NCI-H1436 treated with DMSO at 0.1 percent for 48 hours (cell line): ENCODE data around the gene AHI1.
"Not testable (repeated sequence)": the region's sequence is repeated elsewhere in the genome, so short reads cannot be mapped to it uniquely, and the experiment has no call there.

Source experiments
- DNase-seq: peaks from one replicate; lab custom pipeline; 2025; lab: John Stamatoyannopoulos, UW

Gene AHI1

GRCh38 chr6:135505648-135506047 is 8.1 kb upstream of the AHI1 start:
- no peak for DNase-seq

- no peak for DNase-seq
Measured at GRCh38 chr6:135505222-135505621, 7.7 kb upstream of the AHI1 start.

GRCh38 chr6:135504734-135505133 is 7.2 kb upstream of the AHI1 start:
- no peak for DNase-seq

GRCh38 chr6:135503703-135504475 is 6.3 kb upstream of the AHI1 start:
- no peak for DNase-seq

- no peak for DNase-seq
Measured at GRCh38 chr6:135499441-135500340, 2.2 kb upstream of the AHI1 start.

- DNase-seq, result peak; percentile 26
Measured at GRCh38 chr6:135498185-135498841, 773 bp upstream of the AHI1 start.

GRCh38 chr6:135496800-135497411 is 634 bp downstream of the AHI1 start:
- DNase-seq, result no peak

GRCh38 chr6:135493218-135493961 is 4.2 kb downstream of the AHI1 start:
- no peak for DNase-seq

GRCh38 chr6:135490381-135490780 is 7.2 kb downstream of the AHI1 start:
- DNase-seq, result no peak

GRCh38 chr6:135488023-135488422 is 9.5 kb downstream of the AHI1 start:
- no peak for DNase-seq

GRCh38 chr6:135483903-135484302 is 13.6 kb downstream of the AHI1 start:
- DNase-seq, result not testable (repeated sequence)

GRCh38 chr6:135481783-135482369 is 15.7 kb downstream of the AHI1 start:
- DNase-seq, result no peak

GRCh38 chr6:135479601-135480000 is 17.9 kb downstream of the AHI1 start:
- DNase-seq, result no peak

- DNase-seq, result no peak
Measured at GRCh38 chr6:135478626-135479025, 18.9 kb downstream of the AHI1 start.

- no peak for DNase-seq
Measured at GRCh38 chr6:135475292-135475886, 22.2 kb downstream of the AHI1 start.

GRCh38 chr6:135474362-135474761 is 23.2 kb downstream of the AHI1 start:
- DNase-seq, result no peak

- DNase-seq, result no peak
Measured at GRCh38 chr6:135465903-135466302, 31.6 kb downstream of the AHI1 start.

- DNase-seq, result no peak
Measured at GRCh38 chr6:135465307-135465706, 32.2 kb downstream of the AHI1 start.

GRCh38 chr6:135464634-135465033 is 32.9 kb downstream of the AHI1 start:
- no peak for DNase-seq

- no peak for DNase-seq
Measured at GRCh38 chr6:135461208-135461607, 36.3 kb downstream of the AHI1 start.

GRCh38 chr6:135458051-135458450 is 39.5 kb downstream of the AHI1 start:
- DNase-seq, result no peak
